SK-N-SH treated with all-trans-retinoic acid at 6 μM for 48 hours (cell line): ENCODE results near the gene FERMT2.

Experiments
- ATAC-seq: fragments of 200-7000 bp; cut with Tn5 transposase; 3 replicates; pipeline ENCODE4 v1.9.1; 2020; ENCODE audit warnings: mild to moderate bottlenecking, moderate library complexity
- ARNTL ChIP-seq: fragments of 450-650 bp; formaldehyde crosslinking; IDR thresholded peaks from 2 replicates; pipeline ENCODE4 v1.5.0; 2020; ENCODE audit warnings: low read depth, mild to moderate bottlenecking, moderate library complexity, borderline replicate concordance
- BACH2 ChIP-seq: fragments of 250-450 bp; sonication (Bioruptor Pico); IDR thresholded peaks from 2 replicates; pipeline ENCODE4 v1.9.0; 2021; ENCODE audit warnings: mild to moderate bottlenecking, borderline replicate concordance
- CSDC2 ChIP-seq: fragments of 250-450 bp; sonication (Bioruptor Pico); IDR thresholded peaks from 2 replicates; pipeline ENCODE4 v1.5.0; 2020; ENCODE audit warnings: mild to moderate bottlenecking, moderate library complexity
- CSRNP3 ChIP-seq: fragments of 250-450 bp; sonication (Bioruptor Pico); IDR thresholded peaks from 2 replicates; pipeline ENCODE4 v1.5.1; 2021; ENCODE audit warnings: mild to moderate bottlenecking, moderate library complexity
- ESRRG ChIP-seq: fragments of 250-450 bp; sonication (Bioruptor Pico); IDR thresholded peaks from 2 replicates; pipeline ENCODE4 v1.6.1; 2021; ENCODE audit warnings: mild to moderate bottlenecking
- OSR1 ChIP-seq: fragments of 250-450 bp; sonication (Bioruptor Pico); IDR thresholded peaks from 2 replicates; pipeline ENCODE4 v1.8.0; 2022; ENCODE audit warnings: moderate library complexity, mild to moderate bottlenecking, inconsistent platforms
- PATZ1 ChIP-seq: fragments of 250-450 bp; sonication (Bioruptor Pico); IDR thresholded peaks from 2 replicates; pipeline ENCODE4 v1.8.0; 2020; ENCODE audit warnings: mild to moderate bottlenecking, moderate library complexity, borderline replicate concordance
- PPARA ChIP-seq: fragments of 250-450 bp; sonication (Bioruptor Pico); IDR thresholded peaks from 2 replicates; pipeline ENCODE4 v1.5.0; 2020; ENCODE audit warnings: mild to moderate bottlenecking, borderline replicate concordance
- RARB ChIP-seq: fragments of 250-450 bp; sonication (Bioruptor Pico); IDR thresholded peaks from 2 replicates; pipeline ENCODE4 v1.8.0; 2021; ENCODE audit warnings: mild to moderate bottlenecking, moderate library complexity
- SNAI2 ChIP-seq: fragments of 250-450 bp; sonication (Bioruptor Pico); IDR thresholded peaks from 2 replicates; pipeline ENCODE4 v1.5.0; 2020; ENCODE audit warnings: mild to moderate bottlenecking, moderate library complexity
- TOX ChIP-seq: fragments of 250-450 bp; sonication (Bioruptor Pico); IDR thresholded peaks from 2 replicates; pipeline ENCODE4 v1.8.0; 2021; ENCODE audit warnings: mild to moderate bottlenecking, moderate library complexity, borderline replicate concordance
- TSHZ2 ChIP-seq: fragments of 250-450 bp; sonication (Bioruptor Pico); IDR thresholded peaks from 2 replicates; pipeline ENCODE4 v1.5.0; 2020; ENCODE audit warnings: mild to moderate bottlenecking, moderate library complexity
- ZC3H10 ChIP-seq: fragments of 250-450 bp; sonication (Bioruptor Pico); IDR thresholded peaks from 2 replicates; pipeline ENCODE4 v1.5.1; 2021; ENCODE audit warnings: mild to moderate bottlenecking, moderate library complexity
- ZFP30 ChIP-seq: fragments of 450-650 bp; formaldehyde crosslinking; IDR thresholded peaks from 2 replicates; pipeline ENCODE4 v1.5.0; 2022; ENCODE audit warnings: mild to moderate bottlenecking, moderate library complexity
- ZNF565 ChIP-seq: fragments of 450-650 bp; formaldehyde crosslinking; conservative IDR thresholded peaks from 2 replicates; pipeline ENCODE4 v1.5.0; 2020; ENCODE audit warnings: low read depth, mild to moderate bottlenecking, moderate library complexity
- ZNF70 ChIP-seq: fragments of 450-650 bp; formaldehyde crosslinking; IDR thresholded peaks from 2 replicates; pipeline ENCODE4 v1.5.0; 2020; ENCODE audit warnings: mild to moderate bottlenecking, moderate library complexity
- ZNF8 ChIP-seq: fragments of 450-650 bp; formaldehyde crosslinking; IDR thresholded peaks from 2 replicates; pipeline ENCODE4 v1.5.0; 2020; ENCODE audit warnings: mild to moderate bottlenecking, moderate library complexity
- TF ChIP-seq, protein P1 (sequence below): fragments of 250-450 bp; sonication (Bioruptor Pico); IDR thresholded peaks from 2 replicates; pipeline ENCODE4 v1.8.0; 2021; ENCODE audit warnings: low read depth, mild to moderate bottlenecking, moderate library complexity, borderline replicate concordance
- TF ChIP-seq, protein P2 (sequence below): fragments of 250-450 bp; sonication (Bioruptor Pico); IDR thresholded peaks from 2 replicates; pipeline ENCODE4 v1.5.1; 2020; ENCODE audit warnings: low read depth, mild to moderate bottlenecking, moderate library complexity

The FERMT2 gene

DNA sequence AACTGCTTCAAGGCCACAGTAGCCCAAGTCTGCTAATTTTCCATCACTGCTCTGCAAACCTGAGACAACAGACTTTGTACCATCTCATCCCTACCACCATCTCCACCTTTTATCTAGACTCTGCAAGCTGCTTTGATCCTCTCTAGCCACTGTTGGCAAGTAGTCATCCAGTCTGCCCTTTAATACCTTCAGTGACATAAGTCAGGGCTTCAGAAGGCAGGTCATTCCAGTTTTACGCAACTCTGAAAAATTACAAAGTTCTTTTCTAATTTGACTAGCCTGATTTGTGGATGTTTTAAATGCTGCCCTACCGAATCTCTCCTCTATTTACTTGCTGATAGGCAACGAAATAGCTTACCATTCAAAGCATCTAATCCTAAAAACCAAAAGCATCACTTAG is 2.8 kb downstream of the FERMT2 start:
- no peak for ATAC-seq
- TF ChIP-seq ZFP30 (CRISPR knock-in tag): no peak
- TF ChIP-seq, protein P1, sequence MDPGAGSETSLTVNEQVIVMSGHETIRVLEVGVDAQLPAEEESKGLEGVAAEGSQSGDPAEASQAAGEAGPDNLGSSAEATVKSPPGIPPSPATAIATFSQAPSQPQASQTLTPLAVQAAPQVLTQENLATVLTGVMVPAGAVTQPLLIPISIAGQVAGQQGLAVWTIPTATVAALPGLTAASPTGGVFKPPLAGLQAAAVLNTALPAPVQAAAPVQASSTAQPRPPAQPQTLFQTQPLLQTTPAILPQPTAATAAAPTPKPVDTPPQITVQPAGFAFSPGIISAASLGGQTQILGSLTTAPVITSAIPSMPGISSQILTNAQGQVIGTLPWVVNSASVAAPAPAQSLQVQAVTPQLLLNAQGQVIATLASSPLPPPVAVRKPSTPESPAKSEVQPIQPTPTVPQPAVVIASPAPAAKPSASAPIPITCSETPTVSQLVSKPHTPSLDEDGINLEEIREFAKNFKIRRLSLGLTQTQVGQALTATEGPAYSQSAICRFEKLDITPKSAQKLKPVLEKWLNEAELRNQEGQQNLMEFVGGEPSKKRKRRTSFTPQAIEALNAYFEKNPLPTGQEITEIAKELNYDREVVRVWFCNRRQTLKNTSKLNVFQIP (CRISPR knock-in tag): no peak
- TF ChIP-seq OSR1: no peak
- TF ChIP-seq CSRNP3 (CRISPR knock-in tag): no peak
- TF ChIP-seq PPARA (CRISPR knock-in tag): no peak
- TF ChIP-seq ARNTL: no peak
- no peak for TF ChIP-seq BACH2 (CRISPR knock-in tag)
- TF ChIP-seq RARB: no peak
- TF ChIP-seq ZC3H10 (CRISPR knock-in tag): no peak
- TF ChIP-seq ZNF70 (CRISPR knock-in tag): no peak
- no peak for TF ChIP-seq ESRRG

DNA sequence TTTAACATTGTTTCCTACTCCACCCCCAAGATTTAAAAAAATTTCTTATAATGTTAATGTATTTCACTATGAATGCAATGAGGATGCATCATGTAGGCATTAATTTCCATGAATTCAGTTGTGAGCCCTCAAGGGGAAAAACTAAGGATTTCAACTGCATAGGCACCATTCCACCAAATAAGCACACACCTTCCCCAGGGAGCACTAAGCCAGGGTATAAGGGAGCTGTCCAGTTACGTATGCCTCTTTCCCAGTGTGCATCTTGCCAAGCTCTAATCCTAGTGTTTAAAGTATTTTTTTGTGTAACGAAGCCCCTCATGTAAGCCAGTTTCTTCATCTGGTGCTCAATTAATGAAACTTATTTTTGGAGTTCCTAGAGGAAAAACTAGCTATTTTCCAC is 6.6 kb downstream of the FERMT2 start:
- TF ChIP-seq SNAI2 (CRISPR knock-in tag) (no peak), TOX (no peak), TSHZ2 (CRISPR knock-in tag) (no peak), CSDC2 (no peak), OSR1 (no peak), RARB (no peak), ZNF70 (CRISPR knock-in tag) (no peak), BACH2 (CRISPR knock-in tag) (no peak), CSRNP3 (CRISPR knock-in tag) (no peak), ZNF8 (no peak), ARNTL (no peak), PPARA (CRISPR knock-in tag) (no peak)
- TF ChIP-seq, protein P1 (CRISPR knock-in tag): no peak
- TF ChIP-seq, protein P2, sequence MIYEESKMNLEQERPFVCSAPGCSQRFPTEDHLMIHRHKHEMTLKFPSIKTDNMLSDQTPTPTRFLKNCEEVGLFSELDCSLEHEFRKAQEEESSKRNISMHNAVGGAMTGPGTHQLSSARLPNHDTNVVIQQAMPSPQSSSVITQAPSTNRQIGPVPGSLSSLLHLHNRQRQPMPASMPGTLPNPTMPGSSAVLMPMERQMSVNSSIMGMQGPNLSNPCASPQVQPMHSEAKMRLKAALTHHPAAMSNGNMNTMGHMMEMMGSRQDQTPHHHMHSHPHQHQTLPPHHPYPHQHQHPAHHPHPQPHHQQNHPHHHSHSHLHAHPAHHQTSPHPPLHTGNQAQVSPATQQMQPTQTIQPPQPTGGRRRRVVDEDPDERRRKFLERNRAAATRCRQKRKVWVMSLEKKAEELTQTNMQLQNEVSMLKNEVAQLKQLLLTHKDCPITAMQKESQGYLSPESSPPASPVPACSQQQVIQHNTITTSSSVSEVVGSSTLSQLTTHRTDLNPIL (CRISPR knock-in tag): no peak
- TF ChIP-seq, all 23 proteins: peak for 0
- peak; percentile 18; the same call in 2 of the 3 replicates for ATAC-seq

GRCh38 chr14:52939427-52939826 is 11.4 kb downstream of the FERMT2 start:
- TF ChIP-seq PATZ1 (no peak), PPARA (CRISPR knock-in tag) (no peak), OSR1 (no peak), ARNTL (no peak), TOX (no peak), ZNF565 (CRISPR knock-in tag) (no peak), CSDC2 (no peak), ZFP30 (CRISPR knock-in tag) (no peak), SNAI2 (CRISPR knock-in tag) (no peak)
- TF ChIP-seq, protein P1 (CRISPR knock-in tag): no peak
- ATAC-seq: no peak
